HEK293T (cell line): ENCODE results near the gene DNAI2.

Source experiments
- BHLHE40 ChIP-seq: fragments of 450-650 bp; IDR thresholded peaks from 2 replicates; pipeline ENCODE4 v1.6.1; 2016; ENCODE audit warnings: mild to moderate bottlenecking, moderate library complexity, borderline replicate concordance
- HDGF ChIP-seq: fragments of 450-650 bp; IDR thresholded peaks from 2 replicates; pipeline ENCODE4 v1.6.1; 2017; ENCODE audit warnings: antibody characterized with exemption, borderline replicate concordance
- LEF1 ChIP-seq: fragments of 450-650 bp; IDR thresholded peaks from 2 replicates; pipeline ENCODE4 v1.6.1; 2017; ENCODE audit warnings: mild to moderate bottlenecking, borderline replicate concordance

DNA sequence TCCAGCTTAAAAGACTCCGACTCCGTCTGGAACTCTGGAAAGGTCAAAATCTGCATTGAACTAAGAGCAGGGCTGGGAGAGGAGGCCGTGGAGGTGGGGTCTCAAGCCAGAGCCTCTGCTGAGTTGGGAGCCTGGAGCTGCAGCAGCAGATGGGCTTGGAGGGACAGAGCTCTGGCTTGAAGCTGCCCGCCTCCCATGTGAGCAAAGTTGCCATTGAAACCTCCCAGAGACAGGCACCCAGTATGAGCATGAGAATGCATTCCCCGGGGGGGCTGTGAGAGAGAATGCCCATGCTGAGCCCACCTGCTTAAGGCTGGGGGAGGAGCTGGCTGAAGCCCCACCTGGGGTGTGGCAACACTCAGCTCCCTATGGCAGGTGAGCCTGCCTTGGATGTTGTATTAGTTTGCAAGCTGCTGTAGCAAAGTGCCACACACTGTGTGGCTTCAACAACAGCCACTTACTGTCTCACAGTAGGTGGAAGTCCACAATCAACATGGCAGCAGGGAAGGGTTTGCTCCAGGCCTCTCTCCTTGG lies 61.6 kb downstream of the DNAI2 start:
- TF ChIP-seq HDGF = no peak
- no peak for TF ChIP-seq BHLHE40
- no peak for TF ChIP-seq LEF1
